ENCODE data around the gene DHX58.

DHX58 gene

DNA sequence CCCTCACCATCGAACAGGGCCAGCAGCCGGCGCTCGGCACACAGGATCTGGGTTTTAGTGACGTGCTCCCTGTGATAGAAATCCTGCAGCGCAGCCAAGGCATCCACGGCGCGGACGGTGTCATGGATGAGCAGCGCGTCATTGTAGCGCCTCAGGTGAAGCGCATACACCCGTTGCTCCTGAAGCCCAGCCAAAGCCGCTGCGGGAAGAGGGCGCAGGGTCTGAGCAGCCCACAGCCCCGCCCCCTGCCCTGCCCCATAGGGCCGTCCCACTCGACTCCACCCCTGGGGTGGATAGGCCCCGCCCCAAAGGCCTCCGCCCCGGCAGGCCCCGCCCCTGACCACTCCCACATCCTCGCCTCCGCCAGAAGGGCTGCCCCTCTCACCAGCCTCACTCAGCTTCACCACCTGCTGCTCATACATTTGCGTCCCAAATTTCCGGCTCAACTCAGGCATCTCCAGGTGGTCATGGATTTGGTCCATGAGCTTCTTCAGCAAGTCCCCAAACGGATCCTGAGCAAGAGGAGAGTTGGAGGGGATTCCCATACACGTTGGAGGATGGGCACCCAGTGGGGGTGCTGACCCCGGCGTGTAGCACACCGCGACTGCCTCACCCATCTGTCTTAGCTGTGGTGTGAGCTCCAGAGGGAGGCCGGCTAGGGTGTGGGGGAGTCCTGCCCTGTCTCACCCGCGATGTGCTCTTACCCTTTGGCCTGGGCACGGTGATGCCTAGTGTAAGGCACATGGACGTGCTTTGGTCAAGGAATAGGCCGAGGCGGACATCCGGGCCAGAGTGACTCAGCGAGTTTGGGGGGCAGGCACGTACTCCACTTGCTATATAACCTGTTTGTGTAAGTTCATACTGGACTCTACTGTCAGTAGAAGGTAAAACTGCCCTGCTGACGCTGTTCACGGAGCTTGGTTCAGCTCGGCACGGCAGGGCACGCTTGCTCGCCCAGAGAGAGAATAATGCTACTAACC is 4.6 kb downstream of the DHX58 start (continued):
- no peak for TF ChIP-seq ZNF610 (tag by site-specific recombination; IDR thresholded peaks at IDR 0.05; ENCODE audit: borderline replicate concordance)
- TF ChIP-seq, protein P1, sequence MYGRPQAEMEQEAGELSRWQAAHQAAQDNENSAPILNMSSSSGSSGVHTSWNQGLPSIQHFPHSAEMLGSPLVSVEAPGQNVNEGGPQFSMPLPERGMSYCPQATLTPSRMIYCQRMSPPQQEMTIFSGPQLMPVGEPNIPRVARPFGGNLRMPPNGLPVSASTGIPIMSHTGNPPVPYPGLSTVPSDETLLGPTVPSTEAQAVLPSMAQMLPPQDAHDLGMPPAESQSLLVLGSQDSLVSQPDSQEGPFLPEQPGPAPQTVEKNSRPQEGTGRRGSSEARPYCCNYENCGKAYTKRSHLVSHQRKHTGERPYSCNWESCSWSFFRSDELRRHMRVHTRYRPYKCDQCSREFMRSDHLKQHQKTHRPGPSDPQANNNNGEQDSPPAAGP (tag by site-specific recombination; IDR thresholded peaks at IDR 0.05): no peak
- peak; percentile 93 for TF ChIP-seq ZNF335 (tag by site-specific recombination; conservative IDR thresholded peaks at IDR 0.05)
- no peak for TF ChIP-seq ZNF791 (tag by site-specific recombination; IDR thresholded peaks at IDR 0.05)
- TF ChIP-seq ZNF274 (IDR thresholded peaks at IDR 0.05; ENCODE audit: low read length): no peak
- no peak for TF ChIP-seq ZNF274 (tag by site-specific recombination; IDR thresholded peaks at IDR 0.05; ENCODE audit: borderline replicate concordance)
- TF ChIP-seq, protein P2, sequence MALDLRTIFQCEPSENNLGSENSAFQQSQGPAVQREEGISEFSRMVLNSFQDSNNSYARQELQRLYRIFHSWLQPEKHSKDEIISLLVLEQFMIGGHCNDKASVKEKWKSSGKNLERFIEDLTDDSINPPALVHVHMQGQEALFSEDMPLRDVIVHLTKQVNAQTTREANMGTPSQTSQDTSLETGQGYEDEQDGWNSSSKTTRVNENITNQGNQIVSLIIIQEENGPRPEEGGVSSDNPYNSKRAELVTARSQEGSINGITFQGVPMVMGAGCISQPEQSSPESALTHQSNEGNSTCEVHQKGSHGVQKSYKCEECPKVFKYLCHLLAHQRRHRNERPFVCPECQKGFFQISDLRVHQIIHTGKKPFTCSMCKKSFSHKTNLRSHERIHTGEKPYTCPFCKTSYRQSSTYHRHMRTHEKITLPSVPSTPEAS (tag by site-specific recombination; IDR thresholded peaks at IDR 0.05): no peak
- TF ChIP-seq, protein P3, sequence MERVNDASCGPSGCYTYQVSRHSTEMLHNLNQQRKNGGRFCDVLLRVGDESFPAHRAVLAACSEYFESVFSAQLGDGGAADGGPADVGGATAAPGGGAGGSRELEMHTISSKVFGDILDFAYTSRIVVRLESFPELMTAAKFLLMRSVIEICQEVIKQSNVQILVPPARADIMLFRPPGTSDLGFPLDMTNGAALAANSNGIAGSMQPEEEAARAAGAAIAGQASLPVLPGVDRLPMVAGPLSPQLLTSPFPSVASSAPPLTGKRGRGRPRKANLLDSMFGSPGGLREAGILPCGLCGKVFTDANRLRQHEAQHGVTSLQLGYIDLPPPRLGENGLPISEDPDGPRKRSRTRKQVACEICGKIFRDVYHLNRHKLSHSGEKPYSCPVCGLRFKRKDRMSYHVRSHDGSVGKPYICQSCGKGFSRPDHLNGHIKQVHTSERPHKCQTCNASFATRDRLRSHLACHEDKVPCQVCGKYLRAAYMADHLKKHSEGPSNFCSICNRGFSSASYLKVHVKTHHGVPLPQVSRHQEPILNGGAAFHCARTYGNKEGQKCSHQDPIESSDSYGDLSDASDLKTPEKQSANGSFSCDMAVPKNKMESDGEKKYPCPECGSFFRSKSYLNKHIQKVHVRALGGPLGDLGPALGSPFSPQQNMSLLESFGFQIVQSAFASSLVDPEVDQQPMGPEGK (tag by site-specific recombination; IDR thresholded peaks at IDR 0.05): peak; percentile 51; the same call in 1 of the 2 replicates
- no peak for TF ChIP-seq ZNF76 (tag by site-specific recombination; IDR thresholded peaks at IDR 0.05; ENCODE audit: borderline replicate concordance, low read depth)
- TF ChIP-seq, protein P4, sequence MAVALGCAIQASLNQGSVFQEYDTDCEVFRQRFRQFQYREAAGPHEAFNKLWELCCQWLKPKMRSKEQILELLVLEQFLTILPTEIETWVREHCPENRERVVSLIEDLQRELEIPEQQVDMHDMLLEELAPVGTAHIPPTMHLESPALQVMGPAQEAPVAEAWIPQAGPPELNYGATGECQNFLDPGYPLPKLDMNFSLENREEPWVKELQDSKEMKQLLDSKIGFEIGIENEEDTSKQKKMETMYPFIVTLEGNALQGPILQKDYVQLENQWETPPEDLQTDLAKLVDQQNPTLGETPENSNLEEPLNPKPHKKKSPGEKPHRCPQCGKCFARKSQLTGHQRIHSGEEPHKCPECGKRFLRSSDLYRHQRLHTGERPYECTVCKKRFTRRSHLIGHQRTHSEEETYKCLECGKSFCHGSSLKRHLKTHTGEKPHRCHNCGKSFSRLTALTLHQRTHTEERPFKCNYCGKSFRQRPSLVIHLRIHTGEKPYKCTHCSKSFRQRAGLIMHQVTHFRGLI (tag by site-specific recombination; IDR thresholded peaks at IDR 0.05): peak; percentile 69
- TF ChIP-seq, protein P5, sequence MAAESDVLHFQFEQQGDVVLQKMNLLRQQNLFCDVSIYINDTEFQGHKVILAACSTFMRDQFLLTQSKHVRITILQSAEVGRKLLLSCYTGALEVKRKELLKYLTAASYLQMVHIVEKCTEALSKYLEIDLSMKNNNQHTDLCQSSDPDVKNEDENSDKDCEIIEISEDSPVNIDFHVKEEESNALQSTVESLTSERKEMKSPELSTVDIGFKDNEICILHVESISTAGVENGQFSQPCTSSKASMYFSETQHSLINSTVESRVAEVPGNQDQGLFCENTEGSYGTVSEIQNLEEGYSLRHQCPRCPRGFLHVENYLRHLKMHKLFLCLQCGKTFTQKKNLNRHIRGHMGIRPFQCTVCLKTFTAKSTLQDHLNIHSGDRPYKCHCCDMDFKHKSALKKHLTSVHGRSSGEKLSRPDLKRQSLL (tag by site-specific recombination; IDR thresholded peaks at IDR 0.05): no peak
- no peak for TF ChIP-seq ZFP3 (tag by site-specific recombination; IDR thresholded peaks at IDR 0.05; ENCODE audit: low read depth)
- no peak for TF ChIP-seq ZNF10 (tag by site-specific recombination; IDR thresholded peaks at IDR 0.05)
- TF ChIP-seq, protein P6, sequence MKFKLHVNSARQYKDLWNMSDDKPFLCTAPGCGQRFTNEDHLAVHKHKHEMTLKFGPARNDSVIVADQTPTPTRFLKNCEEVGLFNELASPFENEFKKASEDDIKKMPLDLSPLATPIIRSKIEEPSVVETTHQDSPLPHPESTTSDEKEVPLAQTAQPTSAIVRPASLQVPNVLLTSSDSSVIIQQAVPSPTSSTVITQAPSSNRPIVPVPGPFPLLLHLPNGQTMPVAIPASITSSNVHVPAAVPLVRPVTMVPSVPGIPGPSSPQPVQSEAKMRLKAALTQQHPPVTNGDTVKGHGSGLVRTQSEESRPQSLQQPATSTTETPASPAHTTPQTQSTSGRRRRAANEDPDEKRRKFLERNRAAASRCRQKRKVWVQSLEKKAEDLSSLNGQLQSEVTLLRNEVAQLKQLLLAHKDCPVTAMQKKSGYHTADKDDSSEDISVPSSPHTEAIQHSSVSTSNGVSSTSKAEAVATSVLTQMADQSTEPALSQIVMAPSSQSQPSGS (tag by site-specific recombination; IDR thresholded peaks at IDR 0.05; ENCODE audit: low read depth): no peak
- TF ChIP-seq KLF10 (tag by site-specific recombination; IDR thresholded peaks at IDR 0.05): no peak
- no peak for TF ChIP-seq SETDB1 (IDR thresholded peaks at IDR 0.05; ENCODE audit: insufficient read length, low read length)
- peak; percentile 65 for TF ChIP-seq KLF1 (tag by site-specific recombination; IDR thresholded peaks at IDR 0.05)
- no peak for TF ChIP-seq ZNF624 (tag by site-specific recombination; IDR thresholded peaks at IDR 0.05)
- TF ChIP-seq, protein P7, sequence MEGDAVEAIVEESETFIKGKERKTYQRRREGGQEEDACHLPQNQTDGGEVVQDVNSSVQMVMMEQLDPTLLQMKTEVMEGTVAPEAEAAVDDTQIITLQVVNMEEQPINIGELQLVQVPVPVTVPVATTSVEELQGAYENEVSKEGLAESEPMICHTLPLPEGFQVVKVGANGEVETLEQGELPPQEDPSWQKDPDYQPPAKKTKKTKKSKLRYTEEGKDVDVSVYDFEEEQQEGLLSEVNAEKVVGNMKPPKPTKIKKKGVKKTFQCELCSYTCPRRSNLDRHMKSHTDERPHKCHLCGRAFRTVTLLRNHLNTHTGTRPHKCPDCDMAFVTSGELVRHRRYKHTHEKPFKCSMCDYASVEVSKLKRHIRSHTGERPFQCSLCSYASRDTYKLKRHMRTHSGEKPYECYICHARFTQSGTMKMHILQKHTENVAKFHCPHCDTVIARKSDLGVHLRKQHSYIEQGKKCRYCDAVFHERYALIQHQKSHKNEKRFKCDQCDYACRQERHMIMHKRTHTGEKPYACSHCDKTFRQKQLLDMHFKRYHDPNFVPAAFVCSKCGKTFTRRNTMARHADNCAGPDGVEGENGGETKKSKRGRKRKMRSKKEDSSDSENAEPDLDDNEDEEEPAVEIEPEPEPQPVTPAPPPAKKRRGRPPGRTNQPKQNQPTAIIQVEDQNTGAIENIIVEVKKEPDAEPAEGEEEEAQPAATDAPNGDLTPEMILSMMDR (tag by site-specific recombination; IDR thresholded peaks at IDR 0.05): no peak
- TF ChIP-seq ZNF132 (tag by site-specific recombination; IDR thresholded peaks at IDR 0.05; ENCODE audit: borderline replicate concordance): no peak
- TF ChIP-seq ZFP69B (tag by site-specific recombination; IDR thresholded peaks at IDR 0.05): no peak
- TF ChIP-seq ZNF677 (tag by site-specific recombination; IDR thresholded peaks at IDR 0.05): no peak
- no peak for TF ChIP-seq ZNF146 (tag by site-specific recombination; IDR thresholded peaks at IDR 0.05)
- TF ChIP-seq ZNF366 (tag by site-specific recombination; conservative IDR thresholded peaks at IDR 0.05): no peak
